ENCODE results near the gene ALDH4A1. TPM values are rescaled to one million over a fixed set of nuclear protein-coding genes. Genes with fewer than 3 reads are reported as not detected.

Gene ALDH4A1
- total and polyA plus RNA-seq, 9 of the 15 experiments (the other 6 are each of a cell fraction or from before 2014, with no cell fraction given): 0.27 to 31.4 (median 16.6) TPM

GRCh38 chr1:18938008-18938706 is 35.8 kb upstream of the ALDH4A1 start (continued):
- TF ChIP-seq ASH1L (IDR thresholded peaks at IDR 0.05; ENCODE audit: borderline replicate concordance, low read depth, partially characterized antibody) (no peak), TEAD2 (tag; IDR thresholded peaks at IDR 0.05) (no peak), RCOR1 (IDR thresholded peaks at IDR 0.05; ENCODE audit: borderline replicate concordance in 1 of 2, low read depth in 2 of 2, low read length in 2 of 2) (0 out of 4 replicates have a peak, but pooled peaks of 1 of the 2 experiments have one; percentile 26), HNRNPLL (IDR thresholded peaks at IDR 0.05; ENCODE audit: low read depth, low read length, poor library complexity, severe bottlenecking) (no peak), PTRF (tag; IDR thresholded peaks at IDR 0.05) (no peak), ZNF589 (CRISPR knock-in tag; IDR thresholded peaks at IDR 0.05; ENCODE audit: low read depth) (no peak), RREB1 (CRISPR knock-in tag; IDR thresholded peaks at IDR 0.05) (no peak), FOSL1 (tag; conservative IDR thresholded peaks at IDR 0.05) (no peak), CTCFL (IDR thresholded peaks at IDR 0.05; ENCODE audit: borderline replicate concordance, insufficient read depth, low read depth, low read length, poor library complexity, severe bottlenecking) (no peak), PKNOX1 (IDR thresholded peaks at IDR 0.05) (no peak), ZNF184 (CRISPR knock-in tag; IDR thresholded peaks at IDR 0.05) (no peak), ADNP (tag; IDR thresholded peaks at IDR 0.05) (peak; percentile 56; the same call in 1 of the 2 replicates)
- TF ChIP-seq, protein P1, sequence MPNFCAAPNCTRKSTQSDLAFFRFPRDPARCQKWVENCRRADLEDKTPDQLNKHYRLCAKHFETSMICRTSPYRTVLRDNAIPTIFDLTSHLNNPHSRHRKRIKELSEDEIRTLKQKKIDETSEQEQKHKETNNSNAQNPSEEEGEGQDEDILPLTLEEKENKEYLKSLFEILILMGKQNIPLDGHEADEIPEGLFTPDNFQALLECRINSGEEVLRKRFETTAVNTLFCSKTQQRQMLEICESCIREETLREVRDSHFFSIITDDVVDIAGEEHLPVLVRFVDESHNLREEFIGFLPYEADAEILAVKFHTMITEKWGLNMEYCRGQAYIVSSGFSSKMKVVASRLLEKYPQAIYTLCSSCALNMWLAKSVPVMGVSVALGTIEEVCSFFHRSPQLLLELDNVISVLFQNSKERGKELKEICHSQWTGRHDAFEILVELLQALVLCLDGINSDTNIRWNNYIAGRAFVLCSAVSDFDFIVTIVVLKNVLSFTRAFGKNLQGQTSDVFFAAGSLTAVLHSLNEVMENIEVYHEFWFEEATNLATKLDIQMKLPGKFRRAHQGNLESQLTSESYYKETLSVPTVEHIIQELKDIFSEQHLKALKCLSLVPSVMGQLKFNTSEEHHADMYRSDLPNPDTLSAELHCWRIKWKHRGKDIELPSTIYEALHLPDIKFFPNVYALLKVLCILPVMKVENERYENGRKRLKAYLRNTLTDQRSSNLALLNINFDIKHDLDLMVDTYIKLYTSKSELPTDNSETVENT (CRISPR knock-in tag; IDR thresholded peaks at IDR 0.05): no peak
- TF ChIP-seq, protein P2, sequence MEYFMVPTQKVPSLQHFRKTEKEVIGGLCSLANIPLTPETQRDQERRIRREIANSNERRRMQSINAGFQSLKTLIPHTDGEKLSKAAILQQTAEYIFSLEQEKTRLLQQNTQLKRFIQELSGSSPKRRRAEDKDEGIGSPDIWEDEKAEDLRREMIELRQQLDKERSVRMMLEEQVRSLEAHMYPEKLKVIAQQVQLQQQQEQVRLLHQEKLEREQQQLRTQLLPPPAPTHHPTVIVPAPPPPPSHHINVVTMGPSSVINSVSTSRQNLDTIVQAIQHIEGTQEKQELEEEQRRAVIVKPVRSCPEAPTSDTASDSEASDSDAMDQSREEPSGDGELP (CRISPR knock-in tag; IDR thresholded peaks at IDR 0.05; ENCODE audit: borderline replicate concordance): no peak
